Stimulated activated CD4-positive, alpha-beta T cell treated with anti-CD3 and anti-CD28 coated beads, TNF-alpha, amount 100 ng/mL, for 48 hours (primary cell): ENCODE measurements around the gene NSUN5.
A peak's percentile ranks its signal among the peaks of the same experiment; 100 is the strongest.
"Not testable (repeated sequence)": the region's sequence is repeated elsewhere in the genome, so short reads cannot be mapped to it uniquely, and the experiment has no call there.

ENCODE experiments used
- DNase-seq, 3 donors: peaks; one replicate each; pipeline ENCODE4 v3.0.0-alpha.2; 2020; ENCODE audit warnings: low read depth in 3 of 3

The NSUN5 gene

DNA sequence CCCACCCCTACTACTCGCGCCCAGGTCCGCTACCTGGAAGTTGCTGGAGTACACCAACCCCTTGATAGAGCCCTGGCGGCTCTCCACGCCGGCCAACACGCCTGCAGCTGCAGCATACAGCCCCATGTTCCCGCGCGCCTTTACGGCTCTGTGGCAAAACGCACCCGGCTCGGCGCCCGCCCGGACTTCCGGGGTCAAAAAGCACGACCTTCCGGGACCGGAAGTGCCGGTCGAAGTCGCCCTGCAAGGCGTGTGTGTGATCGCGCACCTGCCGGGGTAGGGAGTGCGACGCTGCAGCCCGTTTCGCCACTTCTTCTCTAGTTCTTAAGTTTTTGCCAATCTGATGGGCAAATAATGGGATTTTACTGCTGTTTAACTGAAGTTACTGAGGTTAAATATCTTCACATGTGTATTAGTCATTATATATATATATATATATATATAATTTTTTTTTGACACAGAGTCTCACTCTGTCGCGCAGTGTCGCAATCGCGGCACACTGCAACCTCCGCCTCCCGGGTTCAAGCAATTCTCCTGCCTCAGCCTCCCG, at the start of gene NSUN5:
TSS of gene NSUN5 (minus strand) at position 162 of the 550 bp plus-strand sequence. CDS start at position 126, 36 bp downstream.
- peak; percentile 79 to 89 (median 89) for DNase-seq

DNA sequence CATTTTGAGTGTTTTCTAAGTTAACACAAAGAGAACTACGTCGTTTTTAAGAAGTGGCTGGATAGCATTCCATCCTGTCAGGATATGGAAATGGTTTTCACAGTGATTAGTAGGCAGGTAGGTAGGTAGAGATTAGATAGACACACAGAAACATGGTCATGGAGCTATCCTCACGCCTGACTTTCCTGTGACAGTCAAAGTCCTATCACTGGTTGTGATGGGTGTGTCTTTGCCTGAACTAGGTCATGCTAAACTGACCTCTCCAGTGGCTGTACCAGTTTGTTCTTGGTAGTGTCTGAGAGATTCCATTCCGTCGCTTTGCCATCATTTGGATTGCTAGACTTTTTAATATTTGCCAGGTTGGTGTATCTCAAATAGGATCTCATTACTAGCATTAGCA, 47.5 kb upstream of the NSUN5 start:
- DNase-seq, result no peak

DNA sequence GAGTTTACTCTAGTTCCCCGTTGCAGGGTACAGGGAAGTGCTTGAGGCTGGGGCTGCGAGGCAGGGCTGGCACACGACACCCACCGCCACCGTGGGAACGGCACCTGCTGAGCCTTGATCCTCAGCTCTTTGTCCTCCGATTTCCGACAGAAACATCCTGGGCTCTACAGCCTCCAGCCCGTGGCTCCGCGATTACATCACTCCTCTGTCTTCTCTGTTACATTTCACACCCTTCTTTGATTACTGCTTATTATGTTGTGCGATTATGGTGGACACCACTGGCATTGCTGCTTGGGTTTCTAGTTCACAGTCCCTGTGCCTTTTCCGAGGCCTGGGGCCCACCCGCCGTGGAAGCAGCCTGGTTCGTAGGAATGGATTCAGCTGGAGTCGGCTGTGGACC, 46.2 kb upstream of the NSUN5 start:
- DNase-seq, result no peak

DNA sequence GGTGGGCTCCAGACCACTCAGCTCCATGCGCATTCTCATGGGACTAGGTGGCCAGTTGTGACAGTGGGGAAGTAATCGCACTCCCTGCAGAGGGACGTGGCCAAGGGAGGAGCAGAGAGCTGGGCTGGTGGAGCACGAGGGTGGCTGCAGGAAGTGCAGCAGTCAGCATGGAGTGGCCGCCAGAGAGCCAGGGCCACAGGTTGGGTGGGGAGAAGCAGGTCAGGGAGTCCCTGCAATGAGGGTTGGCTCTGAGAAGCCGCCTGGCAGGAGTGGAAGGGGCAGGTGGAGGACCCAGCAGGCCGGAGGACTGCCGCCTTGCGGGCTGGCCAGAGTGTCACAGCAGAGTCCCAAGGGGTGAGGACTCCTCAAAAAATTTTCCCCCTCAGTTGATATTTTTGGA, 45.6 kb upstream of the NSUN5 start:
- DNase-seq, result no peak

DNA sequence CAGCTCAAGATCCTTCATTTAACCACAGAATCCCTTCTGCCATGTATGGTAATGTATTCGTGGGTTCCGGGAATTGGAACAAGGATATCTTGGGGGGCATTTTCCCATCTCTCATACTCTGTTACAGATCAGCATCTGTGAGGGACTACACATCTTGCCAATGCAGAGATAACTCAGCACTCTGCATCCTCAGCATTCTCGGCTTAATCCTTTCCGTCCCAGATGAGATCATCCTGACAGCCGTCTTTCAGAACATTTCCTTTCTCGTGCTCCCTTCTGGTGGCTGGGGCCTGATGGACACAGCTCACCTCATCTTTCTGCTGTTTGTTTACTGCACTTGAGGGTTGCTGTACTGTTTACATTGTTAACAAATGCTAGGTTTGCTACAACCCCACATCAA, 44.6 kb upstream of the NSUN5 start:
- no peak for DNase-seq

DNA sequence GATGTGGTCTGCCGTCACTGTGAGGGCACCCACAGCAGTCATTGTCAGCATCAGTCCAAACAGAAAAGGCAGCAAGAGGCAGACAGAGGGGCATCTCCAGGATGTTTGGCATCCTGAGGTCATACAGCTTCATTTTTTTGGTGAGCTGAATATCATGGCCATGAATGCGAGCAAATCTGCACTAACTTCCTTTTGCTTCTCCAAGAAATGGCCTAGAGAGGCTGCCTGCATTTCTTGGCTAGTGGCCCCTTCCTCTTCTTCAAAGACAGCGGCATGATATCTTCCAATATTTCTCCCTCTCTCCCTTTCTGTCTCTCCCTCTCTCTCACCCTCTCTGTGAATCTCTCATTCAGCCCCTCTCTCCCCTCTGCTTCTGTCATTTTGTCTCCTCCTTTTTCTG, 44.2 kb upstream of the NSUN5 start:
- DNase-seq, result no peak

DNA sequence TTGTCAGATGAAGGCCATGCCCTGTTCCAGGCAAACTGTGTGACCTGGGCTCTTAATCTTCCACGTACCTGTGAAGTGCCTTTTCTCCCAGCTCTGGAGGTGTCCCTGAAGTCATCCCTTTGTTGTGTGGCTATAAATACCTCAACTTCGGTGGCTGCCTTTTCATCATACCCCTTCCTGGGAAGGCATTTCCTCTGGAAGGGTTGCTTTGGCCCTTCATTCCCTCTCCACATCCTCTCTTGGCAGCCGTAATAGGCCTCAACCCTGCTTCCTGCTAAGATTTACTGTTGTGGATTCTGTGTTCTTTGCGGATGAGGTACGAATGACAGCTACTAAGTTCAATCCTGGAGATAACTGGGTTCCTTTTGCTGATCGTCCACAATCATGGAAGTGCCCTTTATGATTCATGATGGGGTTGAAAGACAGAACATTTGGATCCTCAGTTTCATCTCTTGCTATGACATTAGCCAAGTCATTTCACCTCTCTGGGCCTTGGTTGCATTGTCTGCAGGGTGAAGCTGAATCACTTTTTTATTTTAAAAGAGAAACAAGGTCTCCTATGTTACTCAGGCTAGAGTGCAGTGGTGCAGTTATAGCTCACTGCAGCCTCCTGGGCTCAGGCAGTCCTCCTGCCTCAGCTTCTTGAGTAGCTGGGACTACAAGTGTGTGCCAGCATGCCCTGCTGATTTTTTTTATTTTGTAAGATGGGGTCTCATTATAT, 43.0 kb upstream of the NSUN5 start:
- no peak for DNase-seq

DNA sequence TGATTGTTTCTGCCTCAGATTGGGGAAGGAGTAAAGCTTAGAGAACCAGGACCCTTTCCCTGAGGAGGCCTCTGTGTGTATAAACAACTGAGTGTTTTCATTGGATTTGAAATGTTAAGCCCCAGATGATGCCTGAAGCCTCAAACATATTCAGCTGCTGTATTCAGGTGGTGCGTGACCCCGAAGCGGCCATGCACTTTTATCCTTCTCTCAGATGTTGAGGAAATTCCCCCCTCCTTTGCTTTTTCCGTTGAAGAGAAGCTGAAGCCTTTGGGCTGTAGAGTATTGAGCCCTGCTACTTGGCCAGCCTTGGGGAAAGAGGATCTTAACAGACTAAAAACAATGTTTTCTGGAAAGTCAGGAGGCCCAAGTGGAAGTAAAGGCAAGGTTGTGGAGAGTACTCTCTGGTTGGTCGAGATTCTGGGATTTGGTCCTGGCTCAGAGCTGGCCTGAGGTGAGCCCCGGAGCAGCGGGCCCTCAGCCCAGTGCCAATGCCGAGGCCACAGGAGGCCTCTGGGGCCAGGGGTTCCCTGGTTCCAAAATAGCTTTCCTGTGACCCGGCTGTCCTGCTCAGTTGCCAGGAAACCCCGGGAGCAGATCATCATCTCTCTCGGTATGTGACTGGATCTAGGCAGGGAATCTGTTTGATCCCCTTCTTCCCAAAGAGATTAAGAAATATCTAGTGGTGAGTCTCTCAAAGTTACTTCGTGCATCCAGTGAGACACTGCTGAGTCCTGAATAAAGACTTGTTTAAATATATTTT, 41.9 kb upstream of the NSUN5 start:
- DNase-seq, result no peak

DNA sequence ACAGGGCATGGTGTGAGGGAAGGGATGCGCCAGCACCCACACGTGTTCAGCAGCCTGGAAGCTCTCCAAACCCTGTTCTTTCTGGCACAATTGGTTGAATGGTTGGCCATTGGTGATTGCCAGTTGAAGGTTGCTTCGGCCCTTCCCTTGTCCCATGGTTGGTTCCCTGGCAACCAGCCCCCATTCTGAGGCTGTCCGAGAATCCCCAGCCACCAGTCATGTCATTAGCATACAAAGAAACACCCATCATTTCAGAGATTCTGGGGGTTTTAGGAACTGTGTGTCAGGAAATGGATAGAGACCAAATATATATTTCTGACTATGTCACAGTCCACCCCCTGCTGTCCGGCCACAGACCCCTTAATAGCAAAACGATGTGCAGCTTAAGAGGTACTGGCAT, 41.1 kb upstream of the NSUN5 start:
- no peak for DNase-seq

DNA sequence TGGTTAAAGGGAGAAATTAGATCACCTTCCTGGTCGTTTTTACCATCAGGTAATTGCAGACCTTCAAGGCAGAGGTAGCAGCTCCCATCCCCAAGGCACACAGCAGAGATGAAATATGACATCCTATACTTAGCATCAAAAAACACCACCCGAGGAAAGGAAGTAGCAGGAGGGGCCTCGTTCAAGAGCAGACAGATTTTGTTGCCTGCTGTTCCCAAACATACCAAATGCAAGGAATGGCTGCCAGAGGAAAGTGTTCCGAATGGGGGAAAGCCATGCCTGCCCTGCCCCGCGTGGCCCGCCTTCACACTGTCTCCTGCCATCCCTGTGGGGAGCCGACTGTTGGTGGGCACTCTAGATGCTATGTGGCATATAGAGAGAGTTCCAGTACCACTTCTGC, 37.3 kb upstream of the NSUN5 start:
- DNase-seq, result no peak

DNA sequence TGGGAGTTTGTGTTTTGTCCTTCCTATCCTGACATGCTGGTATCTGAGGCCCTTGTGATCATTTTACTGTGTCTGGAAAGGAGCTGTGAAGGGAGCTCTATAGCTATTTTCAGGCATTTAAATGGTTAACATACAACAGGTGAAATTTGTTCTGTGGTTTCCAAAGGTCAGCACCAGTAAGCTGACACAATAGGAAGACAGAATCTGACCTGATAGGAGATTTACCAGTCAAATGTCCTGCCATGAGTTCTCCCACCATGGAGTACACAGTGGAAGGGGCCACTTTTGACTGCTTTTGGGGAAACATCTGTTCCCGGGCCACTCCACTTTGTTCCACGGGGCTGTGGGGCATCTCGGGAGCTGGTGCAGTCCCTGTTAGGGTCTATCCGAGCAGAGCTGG, 36.9 kb upstream of the NSUN5 start:
- DNase-seq, result no peak

DNA sequence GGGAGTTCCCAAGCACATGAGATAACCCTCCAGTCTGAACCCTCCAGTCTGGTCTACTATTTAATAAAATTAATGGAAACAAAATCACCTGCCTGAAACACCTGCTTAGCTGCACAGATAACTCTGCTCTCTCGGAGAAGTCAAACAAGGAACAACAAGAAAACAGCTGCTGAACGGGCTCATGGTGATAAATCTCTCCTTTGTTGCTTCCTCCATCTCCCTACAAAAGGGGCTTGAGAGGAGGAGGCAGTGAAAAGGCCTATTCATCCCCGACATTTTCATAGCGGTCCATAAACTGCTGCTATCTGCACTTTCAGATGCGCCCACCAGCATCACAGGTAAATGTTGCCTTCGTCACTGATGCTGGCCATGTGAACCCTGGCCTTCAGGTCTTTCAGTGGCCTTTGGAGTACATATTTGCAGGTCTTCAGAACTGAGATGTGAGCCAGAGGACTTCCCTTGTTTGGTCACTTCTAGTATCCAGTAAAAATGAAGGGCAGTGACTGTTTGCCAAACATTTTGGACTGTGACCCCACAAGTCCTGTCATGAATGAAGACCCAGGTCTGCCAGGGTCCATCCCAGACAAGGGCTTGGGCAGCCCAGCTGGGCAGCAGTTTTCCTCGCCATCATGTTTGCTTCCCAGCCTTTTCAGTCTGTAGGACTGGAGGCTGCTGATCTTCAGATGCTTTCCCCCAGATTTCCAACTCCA, 35.2 kb upstream of the NSUN5 start:
- no peak for DNase-seq

DNA sequence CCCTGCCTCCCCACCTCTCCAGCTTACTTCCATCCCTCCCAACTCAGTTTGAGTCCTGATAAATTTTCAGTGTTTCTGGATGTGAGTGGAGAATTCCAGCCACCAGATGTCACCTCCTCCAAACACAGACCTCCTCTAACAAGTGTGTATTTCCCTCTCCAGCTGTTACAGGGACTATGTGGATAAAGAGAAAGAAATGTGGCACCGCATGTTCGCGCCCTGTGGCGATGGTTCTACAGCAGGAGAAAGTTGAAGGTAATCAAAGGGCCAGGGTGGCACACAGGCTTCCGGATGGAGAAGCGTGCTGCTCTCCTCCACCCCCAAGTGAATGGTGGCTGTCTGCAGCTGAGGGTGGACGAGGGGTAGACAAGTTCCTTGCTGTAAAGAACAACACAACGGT, 34.0 kb upstream of the NSUN5 start:
- DNase-seq, result no peak

DNA sequence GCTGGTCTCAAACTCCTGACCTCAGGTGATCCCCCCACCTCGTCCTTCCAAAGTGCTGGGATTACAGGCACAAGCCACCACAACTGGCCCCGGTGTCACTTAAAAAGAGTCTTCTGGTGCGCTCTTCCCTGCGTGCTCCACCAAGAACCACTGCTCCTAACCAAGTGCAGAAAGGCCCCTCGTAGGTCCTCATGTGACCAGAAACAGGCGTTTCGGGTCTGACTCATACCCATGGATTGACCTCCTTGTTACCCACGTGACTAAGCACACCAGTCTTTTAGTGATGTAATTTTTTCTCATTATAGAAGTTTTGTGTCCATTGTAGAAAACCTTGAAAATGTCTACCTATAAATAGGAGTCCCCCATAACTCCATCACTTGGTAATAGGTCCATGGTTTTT, 33.3 kb upstream of the NSUN5 start:
- DNase-seq, result no peak

DNA sequence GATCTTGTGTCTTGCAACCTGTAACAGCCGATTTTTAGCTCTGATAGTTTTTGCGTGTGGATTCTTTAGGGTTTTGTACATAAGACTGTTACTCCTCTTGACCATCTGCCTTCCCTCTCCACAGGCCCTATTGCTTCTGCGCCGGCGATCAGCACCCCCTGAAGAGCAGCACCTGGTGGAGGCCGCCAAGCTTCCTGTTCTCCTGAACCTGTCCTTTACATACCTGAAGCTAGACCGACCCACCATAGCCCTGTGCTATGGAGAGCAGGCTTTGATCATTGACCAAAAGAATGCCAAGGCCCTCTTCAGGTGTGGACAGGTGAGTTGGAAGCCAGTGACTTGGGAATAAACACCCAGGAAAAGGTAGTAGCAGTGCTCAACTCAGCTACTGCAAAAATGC, 31.9 kb upstream of the NSUN5 start:
- no peak for DNase-seq

DNA sequence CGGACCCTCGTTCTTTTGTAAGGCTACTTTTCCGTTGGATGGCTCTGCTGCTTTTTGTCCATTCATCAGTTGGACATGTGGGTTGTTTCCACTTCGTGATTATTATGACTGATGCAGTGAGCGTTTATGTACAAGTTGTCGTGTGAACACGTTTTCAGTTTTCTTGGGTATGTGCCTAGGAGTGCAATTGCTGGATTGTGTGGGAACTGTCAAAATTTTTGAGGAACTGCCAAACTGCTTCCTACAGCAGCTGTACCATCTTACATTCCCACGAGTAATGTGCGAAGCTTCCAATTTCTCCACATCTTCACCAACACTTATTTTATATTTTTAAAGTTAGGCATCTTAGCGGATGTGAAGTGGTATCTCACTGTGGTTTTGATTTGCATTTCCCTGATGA, 29.7 kb upstream of the NSUN5 start:
- DNase-seq, result no peak

DNA sequence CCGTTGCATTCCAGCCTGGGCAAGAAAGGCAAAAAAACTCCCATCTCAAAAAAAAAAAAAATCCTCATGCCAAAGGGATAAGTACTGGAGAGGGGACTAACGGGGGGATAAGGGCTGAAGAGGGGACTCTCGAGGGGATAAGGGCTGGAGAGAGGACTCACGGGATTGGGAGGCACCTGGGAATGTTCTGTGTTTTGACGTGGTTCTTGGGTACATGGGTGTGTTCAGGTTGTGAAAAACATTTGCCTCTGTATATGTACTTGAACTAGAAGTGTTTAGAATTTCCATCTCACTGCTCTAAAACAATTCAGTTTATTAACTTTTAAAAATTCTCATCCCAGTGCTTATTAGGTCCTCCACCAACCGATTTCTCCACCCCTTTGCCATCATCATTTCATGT, 23.8 kb upstream of the NSUN5 start:
- DNase-seq, result no peak

DNA sequence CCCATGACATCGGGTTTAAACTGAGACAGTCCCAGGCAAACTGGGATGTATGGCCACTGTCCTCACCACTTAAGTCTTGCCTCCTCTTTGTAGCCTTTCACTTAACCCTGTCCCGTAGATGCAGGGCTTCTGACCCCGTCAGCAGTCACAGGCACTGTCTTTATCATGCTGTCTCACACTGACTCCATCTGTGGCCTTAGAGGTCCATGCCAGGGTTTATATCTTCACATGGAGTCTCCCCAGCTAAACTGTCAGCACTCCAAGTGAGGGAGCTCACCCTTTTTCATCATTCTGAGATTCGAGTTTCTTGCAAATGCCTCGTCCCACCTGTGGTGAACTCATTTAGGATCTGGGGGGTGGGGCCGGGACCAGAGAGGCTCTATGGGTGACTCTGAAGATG, 22.1 kb upstream of the NSUN5 start:
- no peak for DNase-seq

DNA sequence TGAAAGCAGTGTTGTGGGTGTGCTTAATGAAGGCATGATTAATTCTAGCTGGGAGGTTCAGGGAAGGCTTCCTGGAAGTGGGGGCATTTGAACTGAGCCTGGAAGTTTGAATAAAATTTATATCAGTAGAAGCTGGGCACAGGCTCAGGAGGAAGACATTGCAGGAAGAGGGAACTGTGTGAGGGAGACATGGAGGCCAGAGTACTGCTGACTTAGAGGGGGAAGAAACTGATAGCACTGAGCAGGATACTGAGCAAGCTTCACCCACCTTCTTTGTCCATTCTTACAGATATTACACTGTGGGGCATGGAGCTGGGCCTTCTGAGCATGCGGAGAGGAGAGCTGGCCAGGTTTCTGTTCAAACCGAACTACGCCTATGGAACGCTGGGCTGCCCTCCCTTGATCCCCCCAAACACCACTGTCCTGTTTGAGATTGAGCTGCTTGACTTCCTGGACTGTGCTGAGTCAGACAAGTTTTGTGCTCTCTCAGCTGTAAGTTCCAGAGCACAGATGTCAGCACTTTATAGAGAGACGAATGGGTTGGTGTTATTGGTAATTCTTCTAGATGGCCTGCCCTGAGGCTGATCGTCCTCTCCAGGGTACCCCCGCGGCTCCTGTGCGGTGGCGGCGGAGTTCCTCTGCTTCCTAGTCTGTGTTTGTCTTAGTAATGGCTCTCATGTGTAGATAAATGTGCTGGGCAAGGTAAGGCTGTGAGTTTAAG, 21.4 kb upstream of the NSUN5 start:
- no peak for DNase-seq

DNA sequence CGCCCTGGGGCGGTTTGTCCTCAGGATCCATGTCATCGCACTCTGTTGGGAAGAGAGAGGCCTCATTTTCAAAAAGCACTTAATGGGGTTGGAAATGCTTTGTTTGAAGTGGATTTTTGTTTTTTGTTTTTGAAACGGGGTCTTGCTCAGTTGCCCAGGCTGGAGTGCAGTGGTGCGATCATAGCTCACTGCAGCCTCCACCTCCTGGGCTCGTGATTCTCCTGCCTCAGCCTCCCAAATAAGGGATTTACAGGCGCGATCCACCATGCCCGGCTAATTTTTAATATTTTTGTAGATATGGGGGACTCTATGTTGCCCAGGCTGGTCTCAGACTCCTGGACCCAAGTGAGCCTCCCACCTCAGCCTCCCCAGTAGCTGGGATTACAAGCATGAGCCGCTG, 20.1 kb upstream of the NSUN5 start:
- no peak for DNase-seq

DNA sequence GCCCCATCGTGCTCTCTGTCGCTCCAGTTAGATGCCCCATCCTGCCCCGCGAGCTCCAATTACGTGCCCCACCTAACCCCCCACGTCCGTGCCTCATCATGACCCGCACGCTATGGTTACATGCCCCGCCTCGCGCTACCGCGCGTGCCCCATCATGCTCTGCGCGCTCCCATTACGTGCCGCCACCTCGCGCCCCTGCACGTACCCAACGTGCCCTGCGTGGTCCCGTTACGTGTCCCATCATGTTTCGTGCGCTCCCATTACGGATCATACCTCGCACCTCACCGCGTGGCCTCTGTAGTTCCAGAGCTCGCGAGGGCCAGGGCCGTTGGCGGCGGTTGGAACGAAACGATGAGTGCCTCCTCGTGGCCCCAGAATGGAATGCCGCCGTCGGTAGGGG, 19.3 kb upstream of the NSUN5 start, which contains the start of the genes FKBP6 and TRIM50:
TSS of gene FKBP6 (plus strand) at position 240 of the 400 bp plus-strand sequence. CDS start 268 bp downstream, outside the sequence.
TSS of gene TRIM50 (minus strand) at position 161 of the 400 bp plus-strand sequence. CDS start 3,295 bp downstream, outside the sequence.
- DNase-seq, result not testable (repeated sequence)

DNA sequence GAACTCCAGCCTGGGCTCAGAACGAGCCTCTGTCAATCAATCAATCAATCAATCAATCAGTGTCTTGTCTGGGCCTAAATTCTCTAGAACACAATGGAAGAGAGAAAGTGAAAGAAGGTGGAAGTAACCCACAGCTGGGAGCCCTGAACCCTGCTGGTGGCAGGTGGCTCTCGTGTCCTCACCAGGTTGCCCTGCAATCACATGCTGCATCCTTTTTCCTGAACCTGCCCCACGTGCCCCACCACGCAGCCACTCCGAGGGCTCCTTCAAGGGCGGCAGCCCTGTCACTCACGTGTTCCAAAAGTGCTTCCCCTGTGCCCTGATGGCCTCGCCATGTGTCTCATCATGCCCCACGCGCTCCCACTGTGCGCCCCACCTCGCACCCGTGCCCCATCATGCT, 18.8 kb upstream of the NSUN5 start:
- not testable (repeated sequence) for DNase-seq
